Heart left ventricle (tissue), 13 donors: ENCODE results near the gene SH3PXD2A.

Experiments used
- CTCF ChIP-seq, 12 donors: fragments of 200-600 bp; sonication (generic) in 4 of 12; IDR thresholded peaks; one replicate each; pipeline versions ENCODE4 v1.5.0 to v1.8.0; 2018 to 2022; ENCODE audit warnings: antibody characterized with exemption in 12 of 12, mild to moderate bottlenecking in 5 of 12
- POLR2A ChIP-seq, 2 donors: fragments of 450-650 bp; IDR thresholded peaks; one replicate each; pipeline ENCODE4 v1.6.1; 2017; ENCODE audit warnings: antibody characterized with exemption in 2 of 2, mild to moderate bottlenecking in 2 of 2, moderate library complexity in 2 of 2
- donor health status: ischemic (EF 13 %, LVEDD 7.1; RV severe dilation, severe dysfunction).
- donor health status: DM: no; HTN: yes; CAD: no.
- donor health status: DM: no; HTN: no; CAD: no.
- donor health status: ischemic (EF 25% LVEDD 6.9; RV normal size, moderate dysfunction).
- donor health status: ischemic (EF 25% LVEDD 5.7; RV mildly dilated, moderate dysfunction).
- donor health status: ischemic (EF 35%, LVEDD 5.7; RV mildly dilated, moderate dysfunction).
- donor health status: nonischemic (EF 11% LVEDD 7.7; RV severe dilation, severe dysfunction).
- donor health status: DM: yes; HTN: yes; CAD: no.
- donor health status: PGD.
- donor health status: ischemic (EF 29% LVEDD 5.4; RV normal size, mild dysfunction).
- donor health status: nonischemic (EF 23%, LVEDD 6.1; RV moderate dilation, normal function).

GRCh38 chr10:103709341-103709920 is 145.9 kb downstream of the SH3PXD2A start:
- no peak for TF ChIP-seq CTCF (IDR thresholded peaks at IDR 0.05)
- no peak for TF ChIP-seq POLR2A (IDR thresholded peaks at IDR 0.05)
